Pancreas (tissue), 10 donors: Measurements from ENCODE around the gene C11orf54. TPM values are rescaled to one million over a fixed set of nuclear protein-coding genes. Genes with fewer than 3 reads are reported as not detected.

Experiments used
- ATAC-seq, 4 donors: fragments of 200-7000 bp; cut with Tn5 transposase; one replicate each; pipeline versions ENCODE4 v1.8.0 to v1.9.1; 2020; ENCODE audit warnings: mild to moderate bottlenecking in 4 of 4, moderate library complexity in 4 of 4
- DNase-seq, 6 donors: peaks; one replicate each; pipeline ENCODE4 v3.0.0-alpha.2; 2020
- FAIRE-seq: peaks from 2 replicates; lab custom pipeline; 2012; peaks lifted over from hg19 to GRCh38; lab: Jason Lieb, UNC
- H3K27ac ChIP-seq, 4 donors: fragments of 200-600 bp; sonication (generic); 1 replicate in 3 of 4; 2 replicates in 1 of 4; pipeline versions ENCODE4 v1.5.0 to v1.8.0; 2020
- H3K27me3 ChIP-seq, 4 donors: fragments of 200-600 bp; one replicate each; pipeline ENCODE4 v1.8.0; 2021
- H3K36me3 ChIP-seq, 3 donors: fragments of 200-600 bp; sonication (generic) in 1 of 3; one replicate each; pipeline versions ENCODE4 v1.5.0 to v1.8.0; 2020 to 2021
- H3K4me1 ChIP-seq, 3 donors: fragments of 200-600 bp; one replicate each; pipeline ENCODE4 v1.8.0; 2021
- H3K4me3 ChIP-seq, 4 donors: fragments of 200-600 bp; sonication (generic) in 2 of 4; one replicate each; pipeline versions ENCODE4 v1.5.0 to v1.8.0; 2020 to 2021
- H3K9me3 ChIP-seq, 4 donors: fragments of 200-600 bp; one replicate each; pipeline ENCODE4 v1.8.0; 2021
- CTCF ChIP-seq, 4 donors: fragments of 200-600 bp; sonication (generic) in 3 of 4; IDR thresholded peaks; one replicate each; pipeline versions ENCODE4 v1.5.0 to v1.8.0; 2021; ENCODE audit warnings: antibody characterized with exemption in 4 of 4
- WGBS, 2 donors: extraction: QIAGEN DNeasy Blood & Tissue Kit; methylation state at CpG; one replicate each; pipeline ENCODE4 v1.1.7; 2013; 5-methylcytosine and 5-hydroxymethylcytosine counted together
- intact Hi-C, 3 donors: fragments of 100-400 bp; cut with DNase I; formaldehyde crosslinking; loops; one replicate each; pipeline versions ENCODE4 v1.11.1 to v1.14.2; 2022
- polyA plus RNA-seq, 2 donors: library from polyadenylated mRNA; stranded (reverse); fragments of 200-250 nt; gene quantifications; one replicate each; pipeline ENCODE4 v1.2.3, GENCODE V29; 2013
- total RNA-seq, 6 donors: library from RNA; stranded (reverse); fragmentation: NEBNext Ultra II Directional in 4 of 6; extraction: Animal tissue kit (Norgen Biotek cat#: 25700) in 4 of 6; gene quantifications; one replicate each; pipeline versions ENCODE4 v1.2.1 to v1.2.4, GENCODE V29; 2021 to 2023
- donor health status: healthy with polysubstance abuse.
- donor health status: DM: no; HTN: no; CAD: no; lungs with moderate emphysema.
- donor health status: DM: no; HTN: no; CAD: no.
- donor health status: control.
- donor health status: control.
- donor health status: Bipolar disorder and iron deficiency.
- donor health status: DM: yes; HTN: yes; CAD: no.
- donor health status: DM: no; HTN: no; CAD: no.
- donor health status: DM: no; HTN: no; CAD: no.
- donor health status: DM: yes; HTN: yes; CAD: no.

C11orf54 gene
- total and polyA plus RNA-seq, 8 donors = 12.5 to 30.9 (median 23.2) TPM

GRCh38 chr11:93766504-93766903, 25.0 kb downstream of the C11orf54 start:
- H3K27ac ChIP-seq = no peak overlapping the region
- ATAC-seq (peak in 1 of 4 donors; percentile 55), FAIRE-seq (no peak), DNase-seq (no peak)
- no peaks in the 10 kb centered on the region for H3K9me3 ChIP-seq
- H3K27me3 ChIP-seq = no peaks in the 10 kb centered on the region
- TF ChIP-seq CTCF (IDR thresholded peaks at IDR 0.05) = no peak
- WGBS, 2 donors = 33 to 42% methylated on average over 5 of the region's 5 CpGs
- no peak overlapping the region for H3K4me3 ChIP-seq
- intact Hi-C loops = no loop called here
- H3K4me1 ChIP-seq = peaks cover 0 to 6% (median 0%) of the 10 kb centered on the region in 3 donors
- peaks cover 0 to 12% (median 6%) of the 10 kb centered on the region in 3 donors for H3K36me3 ChIP-seq

GRCh38 chr11:93767018-93767417, 25.5 kb downstream of the C11orf54 start:
- ATAC-seq (peak in 1 of 4 donors; percentile 53), FAIRE-seq (no peak), DNase-seq (no peak)
- intact Hi-C loops = no loop called here
- H3K9me3 ChIP-seq = no peaks in the 10 kb centered on the region
- H3K4me1 ChIP-seq = peaks cover 0 to 6% (median 0%) of the 10 kb centered on the region in 3 donors
- H3K4me3 ChIP-seq = no peak overlapping the region
- WGBS, 2 donors = 67 to 73% methylated on average over 3 of the region's 3 CpGs
- peaks cover 0 to 12% (median 6%) of the 10 kb centered on the region in 3 donors for H3K36me3 ChIP-seq
- no peaks in the 10 kb centered on the region for H3K27me3 ChIP-seq
- no peak overlapping the region for H3K27ac ChIP-seq
- TF ChIP-seq CTCF (IDR thresholded peaks at IDR 0.05) = no peak

- peaks cover 0 to 6% (median 0%) of the 10 kb centered on the region in 3 donors for H3K4me1 ChIP-seq
- no peak overlapping the region for H3K4me3 ChIP-seq
- DNase-seq (no peak), ATAC-seq (no peak), FAIRE-seq (no peak)
- 17 to 21% methylated on average over 1 of the region's 1 CpG for WGBS, 2 donors
- intact Hi-C loops = no loop called here
- no peak for TF ChIP-seq CTCF (IDR thresholded peaks at IDR 0.05)
- H3K9me3 ChIP-seq = no peaks in the 10 kb centered on the region
- no peaks in the 10 kb centered on the region for H3K27me3 ChIP-seq
- no peaks in the 10 kb centered on the region for H3K36me3 ChIP-seq
- no peak overlapping the region for H3K27ac ChIP-seq
Observed at GRCh38 chr11:93770160-93770559, 28.7 kb downstream of the C11orf54 start.

- Histone ChIP-seq H3K27me3 (no peaks in the 10 kb centered on the region), H3K27ac (no peak overlapping the region), H3K4me1 (no peaks in the 10 kb centered on the region), H3K36me3 (no peaks in the 10 kb centered on the region), H3K4me3 (no peak overlapping the region), H3K9me3 (no peaks in the 10 kb centered on the region)
- no peak for TF ChIP-seq CTCF (IDR thresholded peaks at IDR 0.05)
- DNase-seq (no peak), FAIRE-seq (no peak), ATAC-seq (no peak)
- intact Hi-C loops = no loop called here
- 99 to 100% methylated on average over 4 of the region's 4 CpGs for WGBS, 2 donors
Observed at GRCh38 chr11:93772123-93772522, 30.7 kb downstream of the C11orf54 start.

GRCh38 chr11:93773045-93773477, 31.6 kb downstream of the C11orf54 start:
- DNase-seq = no peak
- Histone ChIP-seq H3K9me3 (no peaks in the 10 kb centered on the region), H3K27me3 (no peaks in the 10 kb centered on the region), H3K4me3 (no peak overlapping the region), H3K27ac (no peak overlapping the region), H3K4me1 (no peaks in the 10 kb centered on the region), H3K36me3 (no peaks in the 10 kb centered on the region)
- no peak for ATAC-seq
- TF ChIP-seq CTCF (IDR thresholded peaks at IDR 0.05) = no peak
- intact Hi-C loops = no loop called here
- 70 to 79% methylated on average over 3 of the region's 3 CpGs for WGBS, 2 donors
- FAIRE-seq = no peak
